GM19043 (cell line): ENCODE results near the gene ATG10.
"Not testable (repeated sequence)": the region's sequence is repeated elsewhere in the genome, so short reads cannot be mapped to it uniquely, and the experiment has no call there.

Source experiments
- ATAC-seq: cut with Tn5 transposase; IDR thresholded peaks from one replicate; pipeline ENCODE4 v1.9.1; 2021; ENCODE audit warnings: low read depth; ENCODE audit not compliant: unreplicated experiment

ATG10 gene

DNA sequence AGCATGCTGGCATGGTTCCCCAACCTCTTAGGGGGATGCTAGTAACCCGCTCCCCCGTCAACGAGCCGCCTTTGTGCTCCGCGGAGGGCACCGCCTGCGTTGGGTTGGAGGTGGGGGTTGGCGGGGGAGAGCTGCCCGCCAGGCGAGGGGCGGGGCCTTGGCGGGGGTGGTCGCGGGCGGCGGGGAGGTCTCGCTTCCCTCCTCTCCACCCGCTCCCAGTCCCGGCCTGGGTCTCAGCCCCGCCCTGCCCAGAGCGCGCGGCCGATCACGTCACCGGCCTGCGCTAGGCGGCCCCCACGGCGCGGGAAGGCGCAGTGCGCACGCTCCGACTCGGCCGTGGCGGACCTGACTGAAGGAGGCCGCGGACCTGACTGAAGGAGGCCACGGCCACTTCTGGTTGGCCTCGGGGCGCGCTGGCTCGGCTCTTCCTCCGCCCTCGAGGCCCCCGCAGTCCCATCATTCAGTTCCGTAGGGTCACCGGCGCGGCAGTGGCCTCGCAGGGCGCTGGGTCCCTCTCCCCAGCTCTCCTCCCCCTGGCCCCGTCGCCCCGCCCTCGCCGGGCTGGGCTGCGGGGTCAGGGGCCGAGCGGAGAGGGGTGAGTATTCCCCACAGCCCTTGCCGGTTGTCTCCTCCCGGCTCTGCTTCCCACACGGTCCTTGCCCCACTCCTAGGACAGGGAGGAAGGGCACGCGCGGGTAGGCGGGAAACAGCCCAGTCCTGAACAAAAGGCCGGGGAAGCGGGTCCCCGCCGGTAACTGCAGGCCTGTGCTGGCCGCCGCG, at the start of gene ATG10:
ATG10 (plus strand) TSS at position 312 of the 780 bp plus-strand sequence. CDS start 15,548 bp downstream, outside the sequence.
- peak; percentile 95 for ATAC-seq

GRCh38 chr5:81922854-81923279, 49.0 kb upstream of the ATG10 start:
- no peak for ATAC-seq

- no peak for ATAC-seq
Measured at GRCh38 chr5:81924442-81924841, 47.4 kb upstream of the ATG10 start.

DNA sequence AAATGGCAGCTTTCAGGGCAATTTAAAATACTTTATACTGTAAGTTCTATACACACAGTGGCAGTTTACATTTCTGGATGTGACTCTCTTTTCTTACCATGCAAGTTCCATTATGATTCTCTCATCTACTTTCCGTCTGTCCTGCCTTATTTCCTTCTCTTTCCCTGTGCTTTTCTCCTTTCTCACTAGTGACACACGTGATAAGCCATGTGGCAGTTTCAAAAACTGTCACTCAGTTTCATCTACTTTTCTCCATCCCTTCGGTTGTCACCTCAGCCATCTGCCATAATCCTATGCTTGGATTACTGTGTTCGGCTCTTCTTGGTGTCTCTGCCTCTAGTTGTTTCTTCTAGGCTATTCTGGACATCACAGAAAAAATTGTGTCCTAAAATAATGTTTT, 46.8 kb upstream of the ATG10 start:
- no peak for ATAC-seq

DNA sequence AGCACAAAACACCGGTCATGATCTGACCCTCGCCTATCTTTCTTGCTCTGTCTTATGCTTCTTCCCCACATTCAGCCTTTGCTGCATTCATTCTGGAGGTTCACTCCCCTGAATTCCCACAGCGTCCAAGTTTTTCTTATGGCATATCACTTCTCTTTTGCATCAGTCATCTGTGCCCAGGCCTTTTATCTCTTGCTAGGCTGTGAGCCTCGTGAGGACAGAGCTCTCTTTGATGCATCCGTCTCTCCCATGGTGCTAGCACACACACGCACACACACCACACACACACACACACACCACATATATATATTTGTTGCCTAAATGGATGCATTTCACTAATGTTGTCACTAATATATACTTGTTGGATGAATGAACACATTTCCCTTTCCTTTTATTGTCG, 45.8 kb upstream of the ATG10 start:
- no peak for ATAC-seq

DNA sequence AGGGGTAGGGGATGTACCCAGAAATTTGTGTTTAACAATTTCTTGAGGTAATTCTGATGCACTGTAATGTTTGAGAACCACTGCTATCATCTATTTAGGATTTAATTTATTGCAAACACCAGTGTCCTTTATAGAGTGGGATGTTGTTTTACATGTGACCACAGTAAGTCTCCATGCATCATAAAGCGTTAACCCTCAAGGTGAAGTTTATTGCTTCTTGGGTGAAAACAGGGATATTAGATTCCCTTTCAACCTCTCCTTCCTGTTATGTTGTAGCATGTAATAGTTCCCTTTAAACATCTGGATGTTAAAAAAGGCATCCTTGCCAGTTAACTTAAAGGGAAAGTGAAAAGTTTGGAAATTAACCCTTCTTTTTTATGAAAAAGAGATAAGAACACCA, 35.8 kb upstream of the ATG10 start:
- no peak for ATAC-seq

DNA sequence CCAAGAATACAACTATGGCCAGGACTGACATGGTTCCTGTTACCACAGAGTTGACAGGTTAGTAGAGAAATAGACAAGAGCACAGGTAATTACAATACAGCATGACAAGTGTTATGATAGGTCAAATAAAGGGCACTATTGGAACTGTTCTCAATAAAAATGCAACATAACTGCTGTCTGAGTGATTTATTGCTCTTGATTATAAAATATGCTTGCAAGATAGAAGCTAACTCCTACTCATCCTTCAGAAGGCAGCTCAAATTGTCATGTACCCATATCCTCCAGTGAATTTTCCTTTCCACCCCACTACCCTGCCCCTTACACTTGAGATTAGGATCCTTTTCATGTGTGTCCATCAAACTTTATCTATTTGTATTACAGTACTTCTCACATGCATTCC, 35.1 kb upstream of the ATG10 start:
- no peak for ATAC-seq

- ATAC-seq = no peak
Measured at GRCh38 chr5:81942746-81943145, 29.1 kb upstream of the ATG10 start.

GRCh38 chr5:81948349-81948748, 23.5 kb upstream of the ATG10 start:
- ATAC-seq = no peak

DNA sequence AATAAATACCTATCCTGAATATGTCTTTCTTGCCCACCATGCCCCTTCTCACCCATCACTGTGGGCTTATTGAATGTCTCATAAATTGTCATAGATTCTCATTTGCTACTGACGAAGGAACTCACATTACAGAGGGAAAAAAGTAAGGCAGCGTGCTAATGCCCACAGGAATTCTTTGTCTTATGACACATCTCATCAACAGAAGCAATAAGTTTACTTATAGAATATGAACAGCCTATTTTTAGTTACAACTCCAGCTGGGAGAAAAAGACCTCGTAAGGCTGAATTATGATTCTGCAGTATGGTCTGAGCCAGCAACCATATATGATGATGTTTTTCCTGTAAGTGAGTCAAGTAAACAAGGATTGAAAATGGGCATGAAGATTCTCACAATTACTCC, 22.4 kb upstream of the ATG10 start:
- no peak for ATAC-seq

DNA sequence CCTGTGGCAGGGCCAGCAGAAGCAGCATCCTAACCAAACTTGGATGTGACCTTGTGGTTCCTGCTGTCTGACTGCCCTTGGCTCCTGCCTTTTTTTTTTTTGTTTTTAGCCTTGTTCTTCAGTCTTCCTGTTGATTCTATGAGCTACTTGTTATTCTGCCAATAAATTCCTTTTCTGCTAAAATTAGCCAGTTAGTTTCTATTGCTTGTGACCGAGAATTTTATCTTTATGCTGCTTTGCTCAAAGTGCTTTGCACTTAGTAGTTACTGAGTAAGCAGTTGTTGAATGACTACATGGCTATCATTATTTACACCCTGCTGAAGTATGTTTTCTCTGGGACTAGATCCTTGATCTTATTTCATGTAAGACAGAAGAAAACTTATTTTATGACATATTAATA, 20.8 kb upstream of the ATG10 start:
- no peak for ATAC-seq

GRCh38 chr5:81954796-81955195, 17.0 kb upstream of the ATG10 start:
- not testable (repeated sequence) for ATAC-seq

GRCh38 chr5:81958129-81958528, 13.7 kb upstream of the ATG10 start:
- not testable (repeated sequence) for ATAC-seq

DNA sequence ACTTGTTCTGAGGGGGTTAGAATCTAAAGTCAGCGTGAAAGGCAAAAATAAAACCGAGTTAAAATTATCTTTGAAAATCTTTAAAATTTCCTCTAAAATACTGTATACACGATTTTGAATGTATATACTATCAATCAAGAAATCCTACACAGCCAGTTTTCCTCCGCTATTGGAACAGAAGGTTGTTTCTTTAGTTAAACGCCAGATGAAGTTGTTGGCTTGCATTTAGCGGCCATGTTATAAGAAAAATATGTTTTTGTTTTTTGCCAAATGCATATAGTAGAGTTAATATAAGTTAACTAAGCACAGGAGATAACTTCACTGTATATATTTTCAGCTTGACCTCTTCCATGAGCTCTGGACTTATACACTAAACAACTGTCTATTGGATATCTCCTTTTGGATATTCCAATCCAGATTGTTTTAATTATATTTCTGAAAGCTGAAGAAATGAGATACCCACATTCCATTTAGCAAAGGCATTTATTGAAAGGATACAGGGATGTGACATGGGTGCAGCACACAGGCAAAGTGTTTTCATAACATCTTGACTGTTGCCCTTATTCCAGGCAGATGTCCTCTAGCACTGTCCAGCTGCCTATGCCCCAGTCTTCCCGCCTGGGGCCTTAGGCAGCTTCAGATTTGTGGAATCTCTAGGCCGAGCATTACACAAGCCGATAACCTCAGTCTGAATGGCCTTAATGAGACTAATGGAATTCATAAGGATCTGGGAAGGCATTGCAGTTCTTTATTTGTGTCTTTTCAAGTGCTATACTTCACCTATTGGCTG, 10.0 kb upstream of the ATG10 start:
- no peak for ATAC-seq

- ATAC-seq = no peak
Measured at GRCh38 chr5:81963544-81963943, 8.3 kb upstream of the ATG10 start.

DNA sequence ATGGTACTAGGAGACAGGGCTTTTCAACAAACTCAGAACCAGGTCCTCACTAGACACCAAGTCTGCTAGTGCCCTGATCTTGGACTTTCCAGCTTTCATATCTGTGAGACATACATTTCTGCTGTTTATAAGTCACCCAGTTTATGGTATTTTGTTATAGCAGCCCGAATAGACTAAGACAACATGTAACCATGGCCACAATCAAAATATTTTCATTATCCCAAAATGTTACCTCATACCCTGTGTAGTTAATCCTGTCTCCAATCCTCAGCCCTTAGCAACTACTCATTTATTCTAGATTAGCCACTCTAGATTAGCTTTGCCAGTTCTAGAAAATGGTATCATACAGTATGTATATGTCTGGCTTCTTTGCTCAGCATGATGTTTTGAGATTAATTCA, 6.3 kb upstream of the ATG10 start:
- ATAC-seq = no peak

- ATAC-seq = no peak
Measured at GRCh38 chr5:81969226-81969625, 2.6 kb upstream of the ATG10 start.

GRCh38 chr5:81969912-81970311, 1.9 kb upstream of the ATG10 start:
- ATAC-seq = no peak

DNA sequence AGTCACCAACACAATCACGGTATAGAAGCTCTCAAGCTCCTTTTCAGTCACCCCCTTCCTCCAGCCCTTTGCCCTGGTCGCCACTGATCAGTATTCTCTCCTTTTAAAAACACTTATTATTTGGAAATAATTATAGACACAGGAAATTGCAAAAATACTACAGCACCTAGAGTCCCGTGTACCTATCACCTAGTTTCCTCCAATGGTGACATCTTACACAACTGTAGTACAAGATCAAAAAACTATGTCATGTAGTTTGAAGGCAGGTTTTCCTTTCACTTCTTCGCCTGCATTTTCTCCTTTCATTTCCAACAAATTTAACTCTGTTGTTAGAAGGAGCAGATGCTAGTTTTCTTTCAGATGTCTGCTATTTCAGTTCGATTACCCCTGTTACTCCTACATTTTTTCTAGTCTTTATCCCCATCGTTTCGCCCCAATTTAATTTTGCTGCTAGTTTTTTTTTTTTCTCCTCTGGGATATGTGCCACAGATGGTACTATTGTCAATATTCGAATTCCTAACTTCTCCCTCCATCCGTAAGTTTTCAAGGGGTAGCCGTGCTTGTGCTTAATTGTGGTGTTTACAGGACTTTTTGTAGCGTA, 612 bp upstream of the ATG10 start:
- ATAC-seq = no peak

DNA sequence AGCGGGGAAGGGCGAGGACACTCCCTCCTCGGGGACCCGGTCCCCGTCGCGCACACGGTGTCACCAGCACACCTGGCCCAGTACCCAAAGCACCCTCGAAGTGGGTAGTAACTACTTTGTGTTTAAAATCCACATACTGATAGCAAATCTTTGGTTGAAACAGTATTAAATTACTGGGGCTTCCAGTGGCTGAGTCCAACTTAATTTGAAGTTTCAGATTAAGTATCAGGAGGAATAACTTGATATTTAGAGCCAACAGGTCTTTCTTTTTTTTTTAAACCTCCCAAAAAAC, 615 bp downstream of the ATG10 start:
- ATAC-seq = no peak

DNA sequence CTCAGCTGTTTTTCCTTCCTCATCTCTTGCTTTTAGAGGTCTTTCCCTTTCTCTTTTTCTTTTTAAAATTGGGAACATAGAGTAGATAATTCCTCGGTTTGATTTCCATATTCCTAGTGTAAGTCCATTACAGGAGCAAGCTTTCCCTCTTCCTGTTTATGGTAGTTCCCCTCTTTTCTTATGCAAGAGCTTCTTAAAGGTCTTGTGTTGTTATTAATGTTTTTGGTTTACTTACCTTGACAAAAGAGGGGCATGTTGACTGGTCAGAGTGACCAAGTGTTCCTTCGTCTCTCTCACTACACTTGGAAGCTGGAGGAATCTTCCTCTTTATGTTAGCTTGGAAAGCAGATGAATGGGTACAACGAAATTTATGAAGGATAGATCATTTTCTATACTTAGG, 8.3 kb downstream of the ATG10 start:
- no peak for ATAC-seq
